Fibroblast of peridontal ligament (primary cell): ENCODE measurements around the gene IFNG.

Source experiments
- DNase-seq: peaks from one replicate; pipeline ENCODE4 v3.0.0-alpha.2; 2010; ENCODE audit errors: extremely low read depth

The IFNG gene

GRCh38 chr12:68166317-68166831, 6.8 kb upstream of the IFNG start:
- DNase-seq: no peak

- DNase-seq: no peak
These were observed 4.1 kb upstream of the IFNG start for GRCh38 chr12:68163560-68164081.

GRCh38 chr12:68162374-68162773, 2.8 kb upstream of the IFNG start:
- DNase-seq: no peak

- DNase-seq: peak; percentile 3
These were observed 1.1 kb downstream of the IFNG start for GRCh38 chr12:68158432-68158831.

GRCh38 chr12:68157380-68157779, 2.2 kb downstream of the IFNG start:
- DNase-seq: no peak

GRCh38 chr12:68156636-68157035, 2.9 kb downstream of the IFNG start:
- DNase-seq: no peak

- no peak for DNase-seq
These were observed 4.8 kb downstream of the IFNG start for GRCh38 chr12:68154779-68155178.

- no peak for DNase-seq
These were observed 11.1 kb downstream of the IFNG start for GRCh38 chr12:68148261-68148951.

GRCh38 chr12:68140556-68140955, 19.0 kb downstream of the IFNG start:
- DNase-seq: no peak

GRCh38 chr12:68139941-68140340, 19.6 kb downstream of the IFNG start:
- no peak for DNase-seq

- DNase-seq: no peak
These were observed 20.5 kb downstream of the IFNG start for GRCh38 chr12:68139001-68139400.

GRCh38 chr12:68138480-68138879, 21.1 kb downstream of the IFNG start:
- no peak for DNase-seq

GRCh38 chr12:68137335-68137830, 22.2 kb downstream of the IFNG start:
- DNase-seq: no peak

- no peak for DNase-seq
These were observed 24.0 kb downstream of the IFNG start for GRCh38 chr12:68135520-68135919.

GRCh38 chr12:68131867-68132414, 27.6 kb downstream of the IFNG start:
- no peak for DNase-seq

- DNase-seq: no peak
These were observed 29.6 kb downstream of the IFNG start for GRCh38 chr12:68129979-68130378.

GRCh38 chr12:68122236-68122920, 37.2 kb downstream of the IFNG start:
- DNase-seq: no peak

GRCh38 chr12:68121143-68121542, 38.4 kb downstream of the IFNG start:
- DNase-seq: no peak

GRCh38 chr12:68119724-68120211, 39.8 kb downstream of the IFNG start:
- no peak for DNase-seq

- no peak for DNase-seq
These were observed 40.3 kb downstream of the IFNG start for GRCh38 chr12:68119250-68119649.

- DNase-seq: no peak
These were observed 41.3 kb downstream of the IFNG start for GRCh38 chr12:68118096-68118755.

- no peak for DNase-seq
These were observed 41.9 kb downstream of the IFNG start for GRCh38 chr12:68117661-68118060.
